GM23338 (cell line): ENCODE data around the gene ZC3H12C. TPM values are rescaled to one million over a fixed set of nuclear protein-coding genes. Genes with fewer than 3 reads are reported as not detected.

Experiments
- ATAC-seq: fragments of 200-7000 bp; cut with Tn5 transposase; 3 replicates; pipeline ENCODE4 v1.9.1; 2020
- DNase-seq: peaks from one replicate; pipeline ENCODE4 v3.0.0-alpha.2; 2015; ENCODE audit warnings: low spot score
- H2AFZ ChIP-seq: fragments of 200-600 bp; sonication (generic); 2 replicates; pipeline ENCODE4 v1.8.0; 2016; ENCODE audit warnings: antibody characterized with exemption, mild to moderate bottlenecking, moderate library complexity
- H3F3A ChIP-seq: fragments of 200-600 bp; sonication (generic); replicated peaks from 2 replicates; pipeline ENCODE4 v1.8.0; 2017; ENCODE audit warnings: antibody characterized with exemption, mixed run types, low read depth
- H3K27ac ChIP-seq: fragments of 200-600 bp; sonication (generic); 2 replicates; pipeline ENCODE4 v1.6.1; 2016; ENCODE audit warnings: low read depth
- H3K27me3 ChIP-seq: fragments of 200-600 bp; sonication (generic); 2 replicates; pipeline ENCODE4 v1.8.0; 2016; ENCODE audit warnings: mild to moderate bottlenecking, mixed run types, moderate library complexity; ENCODE audit not compliant: insufficient read depth
- H3K36me3 ChIP-seq: fragments of 200-600 bp; sonication (generic); 2 replicates; pipeline ENCODE4 v1.8.0; 2016; ENCODE audit warnings: mild to moderate bottlenecking; ENCODE audit not compliant: insufficient read depth
- H3K4me1 ChIP-seq: fragments of 200-600 bp; sonication (generic); 2 replicates; pipeline ENCODE4 v1.8.0; 2016; ENCODE audit warnings: mild to moderate bottlenecking, moderate library complexity; ENCODE audit not compliant: insufficient read depth
- H3K4me2 ChIP-seq: fragments of 200-600 bp; sonication (generic); 2 replicates; pipeline ENCODE4 v1.7.1; 2017; ENCODE audit warnings: mixed run types
- H3K4me3 ChIP-seq: fragments of 200-600 bp; sonication (generic); 2 replicates; pipeline ENCODE4 v1.6.1; 2016; ENCODE audit warnings: mixed run types
- H3K79me2 ChIP-seq: fragments of 200-600 bp; sonication (generic); replicated peaks from 2 replicates; pipeline ENCODE4 v1.8.0; 2017; ENCODE audit warnings: mild to moderate bottlenecking; ENCODE audit not compliant: insufficient read depth
- H3K9me2 ChIP-seq: fragments of 200-600 bp; sonication (generic); 2 replicates; pipeline ENCODE4 v1.8.0; 2017; ENCODE audit not compliant: insufficient read depth
- H4K20me1 ChIP-seq: fragments of 200-600 bp; sonication (generic); replicated peaks from 2 replicates; pipeline ENCODE4 v1.8.0; 2017; ENCODE audit warnings: mild to moderate bottlenecking; ENCODE audit not compliant: insufficient read depth
- H3K27ac Mint-ChIP-seq: 2 replicates; pipeline ENCODE4 v1.8.0; 2020; ENCODE audit warnings: inconsistent platforms, mild to moderate bottlenecking, moderate library complexity, mixed read lengths
- H3K27me3 Mint-ChIP-seq: 3 replicates; pipeline ENCODE4 v1.8.0; 2022; ENCODE audit warnings: low read depth, mild to moderate bottlenecking, moderate library complexity, mixed read lengths, inconsistent platforms; ENCODE audit not compliant: insufficient read depth, poor library complexity
- H3K36me3 Mint-ChIP-seq: 3 replicates; pipeline ENCODE4 v1.8.0; 2021; ENCODE audit warnings: low read depth, mild to moderate bottlenecking, inconsistent platforms, moderate library complexity, mixed read lengths
- H3K4me1 Mint-ChIP-seq: 3 replicates; pipeline ENCODE4 v1.8.0; 2020; ENCODE audit warnings: mild to moderate bottlenecking, inconsistent platforms, mixed read lengths
- H3K4me3 Mint-ChIP-seq: 3 replicates; pipeline ENCODE4 v1.8.0; 2021; ENCODE audit warnings: moderate library complexity, mild to moderate bottlenecking, inconsistent platforms, mixed read lengths
- H3K9me3 Mint-ChIP-seq: 3 replicates; pipeline ENCODE4 v1.8.0; 2020; ENCODE audit warnings: moderate library complexity, mild to moderate bottlenecking, inconsistent platforms, mixed read lengths
- NANOG ChIP-seq: IDR thresholded peaks from 2 replicates; pipeline ENCODE4 v1.6.1; 2016; ENCODE audit warnings: antibody characterized with exemption, borderline replicate concordance
- STAT1 ChIP-seq: IDR thresholded peaks from one replicate; pipeline ENCODE4 v1.6.1; 2016; ENCODE audit warnings: antibody characterized with exemption; ENCODE audit not compliant: unreplicated experiment
- ZNF331 ChIP-seq: fragments of 250-450 bp; sonication (Bioruptor Pico); IDR thresholded peaks from 2 replicates; pipeline ENCODE4 v1.5.0; 2020; ENCODE audit warnings: low read depth, mild to moderate bottlenecking, moderate library complexity
- polyA plus RNA-seq: library from polyadenylated mRNA; unstranded; fragments of >200 nt; fragmentation: Nextera tagmentation; extraction: Ambion mirVana; gene quantifications from 2 replicates; pipeline ENCODE4 v1.2.1, GENCODE V29; 2016
- total RNA-seq: library from RNA; depleted of rRNA; stranded (reverse); fragments of >200 nt; shearing (Covaris generic); gene quantifications from 2 replicates; pipeline ENCODE4 v1.2.3, GENCODE V29; 2014
- TF ChIP-seq, protein P1 (sequence below): IDR thresholded peaks from 2 replicates; pipeline ENCODE4 v1.6.1; 2016; ENCODE audit warnings: antibody characterized with exemption
- TF ChIP-seq, protein P2 (sequence below): IDR thresholded peaks from one replicate; pipeline ENCODE4 v1.6.1; 2018; ENCODE audit warnings: antibody characterized with exemption; ENCODE audit not compliant: unreplicated experiment

Gene ZC3H12C
- total and polyA plus RNA-seq, 2 experiments from 2014 or later, result 0.55 to 2.4 TPM

DNA sequence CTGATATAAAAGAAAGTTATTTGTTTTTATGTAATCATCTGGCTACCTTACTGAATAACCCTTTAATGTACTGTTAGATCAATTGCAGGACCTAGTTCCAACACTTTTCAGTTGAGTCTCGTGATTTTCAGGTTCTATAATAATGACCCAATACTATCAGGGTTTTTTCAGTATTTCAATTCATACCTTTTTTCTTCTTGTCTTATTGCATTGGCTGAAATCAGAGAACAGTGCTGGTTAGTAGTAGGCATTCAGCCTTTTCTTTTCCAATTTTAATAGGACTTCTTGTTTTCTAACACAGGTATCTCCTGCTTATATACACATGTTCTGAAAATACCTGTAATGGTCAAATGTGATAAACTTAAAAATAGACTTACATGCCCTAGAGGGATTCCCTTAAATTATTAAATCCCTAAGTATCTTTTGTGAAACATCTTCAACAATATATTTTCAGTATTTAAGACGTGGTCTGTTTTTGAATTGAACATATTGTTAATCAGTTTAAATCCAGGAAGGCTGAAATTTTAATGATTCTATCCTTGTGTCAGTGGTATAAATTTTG, 13.6 kb downstream of the ZC3H12C start:
- H3K36me3 ChIP-seq, result no peaks in the 10 kb centered on the region
- H3K9me3 Mint-ChIP-seq, result peaks cover 13% of the 10 kb centered on the region
- peaks cover 22% of the 10 kb centered on the region for H3K36me3 Mint-ChIP-seq
- H3K9me2 ChIP-seq, result no peaks in the 10 kb centered on the region
- no peak overlapping the region for H2AFZ ChIP-seq
- H3K4me3 Mint-ChIP-seq, result no peak overlapping the region
- TF ChIP-seq STAT1, result no peak
- H3K79me2 ChIP-seq, result peaks cover 20% of the 10 kb centered on the region
- no peaks in the 10 kb centered on the region for H3K4me1 ChIP-seq
- H4K20me1 ChIP-seq, result no peaks in the 10 kb centered on the region; the same call in 1 of the 2 replicates
- H3K27ac ChIP-seq, result no peak overlapping the region
- DNase-seq, result no peak
- no peaks in the 10 kb centered on the region; the same call in 2 of the 3 replicates for H3K4me1 Mint-ChIP-seq
- H3K27me3 Mint-ChIP-seq, result no peaks in the 10 kb centered on the region
- H3K27me3 ChIP-seq, result no peaks in the 10 kb centered on the region
- no peak overlapping the region for H3K4me2 ChIP-seq
- H3F3A ChIP-seq, result no peaks in the 10 kb centered on the region
- no peak overlapping the region for H3K4me3 ChIP-seq
- H3K27ac Mint-ChIP-seq, result no peak overlapping the region
- no peak for ATAC-seq

DNA sequence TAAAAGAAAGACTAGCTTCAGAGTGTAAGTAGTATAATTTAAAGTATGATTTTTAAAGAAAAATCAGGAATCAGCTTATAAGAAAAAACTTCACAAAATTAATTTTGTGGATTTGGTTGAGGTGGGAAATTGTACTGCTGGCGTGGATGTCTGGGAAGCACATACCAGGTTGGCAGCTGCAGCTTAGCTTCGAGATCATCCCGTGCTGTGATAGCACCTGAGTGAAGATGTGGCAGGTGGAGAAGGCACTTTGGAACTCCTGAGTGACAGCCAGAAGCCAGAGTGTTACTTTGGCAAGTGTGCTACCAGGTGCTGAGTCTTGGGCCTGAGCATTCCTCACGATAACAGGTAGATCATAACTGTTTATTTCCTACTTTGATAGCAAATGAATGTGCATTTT, 17.7 kb downstream of the ZC3H12C start:
- H3K4me3 Mint-ChIP-seq, result no peak overlapping the region
- no peaks in the 10 kb centered on the region for H3K27me3 ChIP-seq
- peaks cover 3% of the 10 kb centered on the region for H3K4me1 Mint-ChIP-seq
- no peaks in the 10 kb centered on the region for H3K9me2 ChIP-seq
- H3K4me2 ChIP-seq, result no peak overlapping the region
- no peaks in the 10 kb centered on the region for H3F3A ChIP-seq
- no peak for ATAC-seq
- H3K79me2 ChIP-seq, result peaks cover 14% of the 10 kb centered on the region
- no peak for TF ChIP-seq ZNF331 (CRISPR knock-in tag)
- TF ChIP-seq, protein P1, sequence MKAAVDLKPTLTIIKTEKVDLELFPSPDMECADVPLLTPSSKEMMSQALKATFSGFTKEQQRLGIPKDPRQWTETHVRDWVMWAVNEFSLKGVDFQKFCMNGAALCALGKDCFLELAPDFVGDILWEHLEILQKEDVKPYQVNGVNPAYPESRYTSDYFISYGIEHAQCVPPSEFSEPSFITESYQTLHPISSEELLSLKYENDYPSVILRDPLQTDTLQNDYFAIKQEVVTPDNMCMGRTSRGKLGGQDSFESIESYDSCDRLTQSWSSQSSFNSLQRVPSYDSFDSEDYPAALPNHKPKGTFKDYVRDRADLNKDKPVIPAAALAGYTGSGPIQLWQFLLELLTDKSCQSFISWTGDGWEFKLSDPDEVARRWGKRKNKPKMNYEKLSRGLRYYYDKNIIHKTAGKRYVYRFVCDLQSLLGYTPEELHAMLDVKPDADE, result no peak
- no peak for TF ChIP-seq STAT1
- TF ChIP-seq, protein P2, sequence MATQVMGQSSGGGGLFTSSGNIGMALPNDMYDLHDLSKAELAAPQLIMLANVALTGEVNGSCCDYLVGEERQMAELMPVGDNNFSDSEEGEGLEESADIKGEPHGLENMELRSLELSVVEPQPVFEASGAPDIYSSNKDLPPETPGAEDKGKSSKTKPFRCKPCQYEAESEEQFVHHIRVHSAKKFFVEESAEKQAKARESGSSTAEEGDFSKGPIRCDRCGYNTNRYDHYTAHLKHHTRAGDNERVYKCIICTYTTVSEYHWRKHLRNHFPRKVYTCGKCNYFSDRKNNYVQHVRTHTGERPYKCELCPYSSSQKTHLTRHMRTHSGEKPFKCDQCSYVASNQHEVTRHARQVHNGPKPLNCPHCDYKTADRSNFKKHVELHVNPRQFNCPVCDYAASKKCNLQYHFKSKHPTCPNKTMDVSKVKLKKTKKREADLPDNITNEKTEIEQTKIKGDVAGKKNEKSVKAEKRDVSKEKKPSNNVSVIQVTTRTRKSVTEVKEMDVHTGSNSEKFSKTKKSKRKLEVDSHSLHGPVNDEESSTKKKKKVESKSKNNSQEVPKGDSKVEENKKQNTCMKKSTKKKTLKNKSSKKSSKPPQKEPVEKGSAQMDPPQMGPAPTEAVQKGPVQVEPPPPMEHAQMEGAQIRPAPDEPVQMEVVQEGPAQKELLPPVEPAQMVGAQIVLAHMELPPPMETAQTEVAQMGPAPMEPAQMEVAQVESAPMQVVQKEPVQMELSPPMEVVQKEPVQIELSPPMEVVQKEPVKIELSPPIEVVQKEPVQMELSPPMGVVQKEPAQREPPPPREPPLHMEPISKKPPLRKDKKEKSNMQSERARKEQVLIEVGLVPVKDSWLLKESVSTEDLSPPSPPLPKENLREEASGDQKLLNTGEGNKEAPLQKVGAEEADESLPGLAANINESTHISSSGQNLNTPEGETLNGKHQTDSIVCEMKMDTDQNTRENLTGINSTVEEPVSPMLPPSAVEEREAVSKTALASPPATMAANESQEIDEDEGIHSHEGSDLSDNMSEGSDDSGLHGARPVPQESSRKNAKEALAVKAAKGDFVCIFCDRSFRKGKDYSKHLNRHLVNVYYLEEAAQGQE, result no peak
- no peak for TF ChIP-seq NANOG
- no peak overlapping the region for H3K4me3 ChIP-seq
- no peak overlapping the region for H2AFZ ChIP-seq
- no peaks in the 10 kb centered on the region for H3K36me3 ChIP-seq
- no peaks in the 10 kb centered on the region; the same call in 1 of the 2 replicates for H4K20me1 ChIP-seq
- no peaks in the 10 kb centered on the region for H3K4me1 ChIP-seq
- no peak overlapping the region for H3K27ac ChIP-seq
- H3K27me3 Mint-ChIP-seq, result no peaks in the 10 kb centered on the region
- DNase-seq, result no peak
- peaks cover 15% of the 10 kb centered on the region for H3K36me3 Mint-ChIP-seq
- peaks cover 13% of the 10 kb centered on the region for H3K9me3 Mint-ChIP-seq
- peak overlapping the region; percentile 35; the same call in 1 of the 2 replicates for H3K27ac Mint-ChIP-seq
